Stromal cell of bone marrow (primary cell): ENCODE measurements around the gene ARL17A.
"Not testable (repeated sequence)": the region's sequence is repeated elsewhere in the genome, so short reads cannot be mapped to it uniquely, and the experiment has no call there.

Experiments used
- DNase-seq: peaks from one replicate; pipeline ENCODE4 v3.0.0-alpha.2; 2012; ENCODE audit warnings: low read depth

ARL17A gene

DNA sequence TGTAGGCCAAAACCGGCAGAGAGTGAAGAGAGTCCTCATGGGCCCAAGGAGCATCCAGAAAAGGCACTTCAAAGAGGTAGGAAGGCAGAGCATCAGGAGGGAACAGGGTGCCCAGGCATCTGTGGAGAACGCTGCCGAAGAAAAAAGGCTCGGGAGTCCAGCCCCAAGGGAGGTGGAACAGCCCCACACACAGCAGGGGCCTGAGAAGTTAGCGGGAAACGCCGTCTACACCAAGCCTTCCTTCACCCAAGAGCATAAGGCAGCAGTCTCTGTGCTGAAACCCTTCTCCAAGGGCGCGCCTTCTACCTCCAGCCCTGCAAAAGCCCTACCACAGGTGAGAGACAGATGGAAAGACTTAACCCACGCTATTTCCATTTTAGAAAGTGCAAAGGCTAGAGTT, 30.9 kb downstream of the ARL17A start:
- DNase-seq = not testable (repeated sequence)

DNA sequence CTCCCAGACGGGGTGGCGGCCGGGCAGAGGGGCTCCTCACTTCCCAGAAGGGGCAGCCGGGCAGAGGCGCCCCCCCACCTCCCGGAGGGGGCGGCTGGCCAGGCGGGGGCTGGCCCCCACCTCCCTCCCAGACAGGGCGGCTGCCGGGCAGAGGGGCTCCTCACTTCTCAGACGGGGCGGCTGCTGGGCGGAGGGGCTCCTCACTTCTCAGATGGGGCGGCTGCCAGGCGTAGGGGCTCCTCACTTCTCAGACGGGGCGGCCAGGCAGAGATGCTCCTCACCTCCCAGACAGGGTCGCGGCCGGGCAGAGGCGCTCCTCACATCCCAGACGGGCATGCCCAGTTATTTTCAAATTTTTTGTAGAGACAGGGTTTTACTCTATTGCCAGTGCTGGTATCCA, 44.8 kb downstream of the ARL17A start:
- not testable (repeated sequence) for DNase-seq

DNA sequence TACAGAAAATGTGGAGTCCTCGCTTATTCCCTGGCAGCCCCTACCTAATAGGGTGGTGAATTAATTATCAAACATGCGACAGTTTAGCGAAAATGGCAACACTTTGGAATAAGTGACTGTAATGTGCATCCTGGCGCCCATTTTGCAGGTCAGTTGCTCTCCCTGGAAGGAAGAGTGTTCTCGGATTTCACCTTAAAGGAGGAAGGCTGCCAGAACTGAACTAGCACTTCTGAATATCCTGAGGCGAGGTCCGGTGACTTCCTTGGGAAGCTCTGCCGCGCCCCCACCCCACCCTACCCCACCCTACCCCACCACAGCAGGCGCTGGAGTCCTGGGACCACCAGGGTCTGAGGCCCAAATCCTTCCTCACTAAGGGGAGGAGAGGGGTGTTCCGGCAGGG, 67.3 kb downstream of the ARL17A start, which contains the start of gene LRRC37A2:
TSS of gene LRRC37A2 (plus strand) at position 301 of the 400 bp plus-strand sequence. CDS start 245 bp downstream, outside the sequence.
- DNase-seq = not testable (repeated sequence)

DNA sequence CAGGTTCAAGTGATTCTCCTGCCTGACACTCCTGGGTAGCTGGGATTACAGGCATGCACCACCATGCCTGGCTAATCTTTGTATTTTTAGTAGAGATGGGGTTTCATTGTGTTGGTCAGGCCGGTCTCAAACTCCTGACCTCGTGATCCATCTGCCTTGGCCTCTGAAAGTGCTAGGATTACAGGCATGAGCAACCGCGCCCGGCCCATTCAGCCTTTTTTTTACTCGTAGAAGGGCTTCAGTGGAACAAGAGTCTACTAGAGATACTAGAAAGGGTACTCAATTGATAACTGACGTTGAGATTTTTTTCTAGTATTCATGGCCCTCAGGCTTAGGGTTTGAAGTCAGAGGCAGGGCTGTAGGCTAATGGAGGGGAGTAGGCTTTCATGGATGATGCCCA, 73.6 kb downstream of the ARL17A start:
- DNase-seq = not testable (repeated sequence)

DNA sequence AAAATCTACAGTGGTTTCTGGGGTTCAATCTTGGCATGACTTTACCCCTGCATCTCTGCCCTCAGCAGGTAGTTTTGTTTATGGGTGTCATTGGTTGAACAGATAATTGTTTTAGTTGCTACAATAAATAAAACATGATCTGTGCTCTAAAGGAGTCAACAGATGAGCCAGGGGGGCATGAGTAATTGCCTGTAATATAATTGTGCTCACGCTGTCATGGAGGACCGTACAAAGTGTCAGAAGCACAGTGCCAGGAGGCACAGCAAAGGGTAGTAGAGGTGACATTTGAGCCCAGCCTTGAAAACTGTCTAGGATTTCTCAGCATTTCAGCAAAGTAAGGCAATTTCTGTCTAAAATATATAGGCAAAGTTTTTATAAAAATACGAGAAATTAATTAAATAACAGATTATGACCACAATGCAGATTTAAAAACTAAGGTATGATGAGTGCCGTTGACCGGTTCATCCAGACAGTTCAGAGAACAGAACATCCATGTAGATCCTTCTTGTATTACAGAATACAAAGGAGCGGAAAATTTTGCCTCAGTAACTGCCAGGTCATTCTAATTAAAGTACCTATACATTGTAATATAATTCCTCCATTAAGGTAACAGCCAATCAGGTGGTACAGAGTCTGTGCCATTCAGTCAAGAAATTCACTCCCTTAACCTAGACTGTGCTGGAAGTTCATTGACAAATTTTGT, 79.9 kb downstream of the ARL17A start:
- not testable (repeated sequence) for DNase-seq

DNA sequence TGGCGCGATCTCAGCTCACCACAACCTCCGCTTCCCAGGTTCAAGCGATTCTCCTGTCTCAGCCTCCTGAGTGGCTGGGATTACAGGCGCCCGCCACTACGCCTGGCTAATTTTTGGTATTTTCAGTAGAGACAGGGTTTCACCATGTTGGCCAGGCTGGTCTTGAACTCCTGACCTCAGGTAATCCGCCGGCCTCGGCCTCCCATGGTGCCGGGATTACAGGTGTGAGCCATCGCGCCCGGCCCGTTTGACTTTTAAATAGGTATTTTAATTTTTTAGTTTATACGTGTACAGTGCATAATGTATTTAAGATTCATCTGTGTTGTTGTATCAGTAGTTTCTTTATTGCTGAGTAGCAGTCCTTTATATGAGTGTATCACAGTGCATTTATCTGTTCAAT, 87.5 kb downstream of the ARL17A start:
- not testable (repeated sequence) for DNase-seq

DNA sequence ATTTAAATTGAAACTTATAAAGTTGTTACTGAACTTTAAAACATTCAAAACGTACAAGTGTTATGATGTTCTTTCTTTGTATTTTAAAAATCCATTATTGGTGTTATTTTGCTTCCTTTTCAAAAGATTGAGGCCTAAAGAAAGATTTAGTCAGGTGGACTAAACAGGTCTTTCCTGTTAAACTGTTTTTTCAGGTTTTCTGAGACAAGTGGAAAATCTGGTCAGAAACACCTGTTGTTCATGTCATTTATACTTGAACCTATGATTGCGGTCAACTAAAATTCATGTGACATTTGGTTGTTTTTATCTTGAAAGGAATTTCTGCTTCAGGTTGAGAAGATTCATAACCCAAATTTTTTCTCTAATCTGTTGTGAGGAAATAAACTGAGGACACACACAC, 98.2 kb downstream of the ARL17A start:
- not testable (repeated sequence) for DNase-seq

DNA sequence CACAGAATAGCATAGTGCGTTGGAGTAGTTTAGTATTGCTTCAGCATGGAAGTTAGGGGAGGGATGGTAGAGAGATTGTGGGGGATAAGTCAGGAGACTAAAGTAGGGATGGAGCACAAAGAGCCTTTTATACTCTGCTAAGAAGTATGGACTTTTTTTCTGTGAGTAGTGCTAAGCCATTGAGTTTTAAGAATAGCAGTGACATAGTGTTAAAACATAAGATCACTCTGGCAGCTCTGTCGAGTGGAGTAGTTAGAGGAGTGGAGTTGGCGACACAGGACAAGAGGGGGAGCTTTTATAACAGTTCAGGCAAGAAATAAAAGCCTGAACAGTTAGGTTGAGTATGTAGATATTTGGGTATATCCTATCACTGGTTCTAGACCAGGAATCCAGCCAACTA, 100.7 kb downstream of the ARL17A start:
- DNase-seq = not testable (repeated sequence)

DNA sequence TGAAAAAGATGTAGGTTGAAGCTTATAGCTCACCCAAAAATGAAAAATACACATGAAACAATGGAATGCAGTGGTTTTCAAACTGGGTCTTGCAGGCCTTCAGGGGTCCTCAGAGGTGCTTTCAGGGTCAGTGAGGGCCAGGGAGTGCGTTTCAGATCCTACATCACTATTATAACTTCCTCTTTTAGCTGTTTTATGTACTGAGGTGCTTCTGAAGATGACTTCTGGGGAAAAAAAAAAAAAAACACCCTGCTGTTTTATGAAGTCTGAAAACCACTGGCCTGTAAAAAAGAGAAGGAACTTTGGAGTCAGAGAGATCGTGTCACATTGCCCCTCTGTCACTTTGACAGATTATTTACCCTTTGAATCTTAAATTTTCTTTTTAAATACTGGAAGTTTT, 103.9 kb downstream of the ARL17A start:
- DNase-seq = not testable (repeated sequence)

DNA sequence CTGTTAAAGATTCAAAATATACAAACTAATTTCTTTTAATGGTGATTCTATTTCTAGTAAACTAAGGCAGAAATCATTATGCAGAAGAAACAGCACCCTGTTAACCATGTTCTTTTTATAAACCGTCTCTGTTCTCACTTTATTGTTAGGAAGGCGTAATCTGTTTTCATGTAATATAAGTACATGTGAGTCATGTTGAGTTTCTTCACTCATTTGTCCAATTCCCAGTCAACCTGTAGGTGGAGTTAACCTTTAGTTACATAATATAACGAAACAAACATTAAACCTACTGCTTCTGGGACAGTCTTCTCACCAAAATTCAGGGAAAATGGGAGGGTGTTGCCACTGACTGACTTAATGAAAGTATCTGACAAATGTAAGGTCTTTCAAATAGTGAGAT, 105.0 kb downstream of the ARL17A start:
- DNase-seq = not testable (repeated sequence)

DNA sequence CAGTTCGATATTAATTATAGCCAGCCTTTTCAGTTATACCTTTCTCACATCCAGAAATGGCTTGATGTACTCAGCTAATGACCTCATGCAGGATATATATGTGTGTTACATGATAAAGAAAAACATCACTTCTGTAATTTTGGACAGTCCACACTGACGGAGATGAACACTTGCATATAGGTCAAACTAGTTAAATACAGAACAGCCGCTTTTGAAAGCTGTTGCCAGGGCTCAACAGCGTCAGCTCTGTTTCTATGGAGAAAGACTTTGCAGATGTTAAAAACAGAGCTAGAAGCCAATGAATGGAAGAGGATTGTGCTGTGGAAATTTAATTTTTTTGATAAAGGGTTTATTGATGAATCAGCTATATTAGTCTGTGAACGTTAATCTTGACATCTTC, 111.9 kb downstream of the ARL17A start:
- not testable (repeated sequence) for DNase-seq
